GM12872 (cell line): ENCODE data around the gene TMEM243.

ENCODE experiments used
- CTCF ChIP-seq: IDR thresholded peaks from 3 replicates; pipeline ENCODE4 v1.5.1; 2011; ENCODE audit warnings: low read depth, mild to moderate bottlenecking, low read length, moderate library complexity; ENCODE audit not compliant: insufficient read depth

The TMEM243 gene

DNA sequence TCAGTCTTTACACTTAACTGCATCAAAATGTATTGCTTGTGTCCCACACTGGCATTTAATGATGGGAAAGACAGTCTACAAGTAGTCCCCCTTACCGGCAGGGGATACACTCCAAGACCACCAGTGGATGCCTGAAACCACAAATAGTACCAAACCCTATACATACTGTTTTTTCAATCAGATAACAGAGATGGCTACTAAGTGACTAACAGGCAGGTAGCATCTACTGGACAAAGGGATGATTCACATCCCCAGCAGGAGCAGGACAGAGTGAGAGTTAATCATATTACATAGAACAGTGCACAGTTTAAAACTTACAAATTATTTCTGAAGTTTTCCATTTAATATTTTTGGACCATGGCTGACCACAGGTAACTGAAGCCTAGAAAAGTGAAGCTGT lies 13.2 kb downstream of the TMEM243 start:
- no peak for TF ChIP-seq CTCF

GRCh38 chr7:87204933-87205332 lies 14.6 kb downstream of the TMEM243 start:
- no peak for TF ChIP-seq CTCF

DNA sequence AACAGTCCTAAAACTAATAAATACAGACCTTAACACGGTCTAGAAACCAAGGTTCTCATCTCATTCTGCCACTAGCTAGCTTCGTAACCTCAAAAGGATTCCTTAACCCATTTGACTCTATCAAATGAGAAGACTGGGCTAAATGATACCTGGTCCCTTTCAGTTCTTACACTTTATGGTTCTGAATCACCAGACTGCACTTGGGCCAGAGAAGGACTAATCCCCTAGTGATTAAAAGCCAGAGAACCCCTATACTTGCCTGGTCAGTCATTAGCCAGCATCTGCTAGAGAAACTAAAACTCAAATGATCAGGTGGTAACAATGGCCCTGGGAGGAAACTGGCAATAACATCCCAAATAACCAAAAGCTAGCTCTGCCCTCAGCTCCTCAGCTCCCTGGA lies 16.8 kb downstream of the TMEM243 start:
- no peak for TF ChIP-seq CTCF

DNA sequence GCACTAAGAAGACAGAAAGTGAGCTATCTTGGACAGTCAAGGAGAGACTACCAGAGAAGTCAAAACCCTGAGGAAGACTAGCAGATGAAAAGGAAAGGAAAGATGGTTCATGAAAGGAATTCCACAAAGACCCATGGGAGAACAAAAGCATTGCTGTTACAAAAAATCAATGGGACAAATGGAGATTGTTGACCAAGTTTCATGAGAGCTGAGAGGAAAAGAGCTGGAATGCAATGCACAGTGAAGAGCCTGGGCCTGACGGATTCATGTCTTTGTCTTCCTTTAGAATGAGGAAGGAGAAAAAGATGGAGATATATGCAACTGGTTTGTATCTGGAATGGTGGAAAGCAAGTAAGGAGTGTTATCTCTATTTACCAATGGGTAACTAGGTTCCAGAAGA lies 17.3 kb downstream of the TMEM243 start:
- no peak for TF ChIP-seq CTCF

- no peak for TF ChIP-seq CTCF
Measured at GRCh38 chr7:87199700-87200450, 19.7 kb downstream of the TMEM243 start.

GRCh38 chr7:87199241-87199640 lies 20.3 kb downstream of the TMEM243 start:
- no peak for TF ChIP-seq CTCF

GRCh38 chr7:87193912-87194311 lies 25.6 kb downstream of the TMEM243 start:
- no peak for TF ChIP-seq CTCF
